Adrenal gland (tissue), 12 donors: ENCODE data around the gene STMN3. TPM values are rescaled to one million over a fixed set of nuclear protein-coding genes. Genes with fewer than 3 reads are reported as not detected.
A peak's percentile ranks its signal among the peaks of the same experiment; 100 is the strongest.

ENCODE experiments used
- DNase-seq, 7 donors: peaks; one replicate each; pipeline ENCODE4 v3.0.0-alpha.2; 2019 to 2020
- H3K27ac ChIP-seq, 5 donors: fragments of 200-600 bp; sonication (generic) in 4 of 5; 1 replicate in 3 of 5; 2 replicates in 2 of 5; pipeline versions ENCODE4 v1.5.1 to v1.8.0; 2016 to 2020; ENCODE audit warnings: mild to moderate bottlenecking in 1 of 5
- H3K27me3 ChIP-seq: fragments of 200-600 bp; 2 replicates; pipeline ENCODE4 v1.8.0; 2021
- H3K36me3 ChIP-seq, 2 donors: fragments of 200-600 bp; replicated peaks in 1 of 2; 1 replicate in 1 of 2; 2 replicates in 1 of 2; pipeline versions ENCODE4 v1.5.1 to v1.8.0; 2018 to 2022
- H3K4me1 ChIP-seq, 2 donors: fragments of 200-600 bp; replicated peaks in 1 of 2; 1 replicate in 1 of 2; 2 replicates in 1 of 2; pipeline versions ENCODE4 v1.5.1 to v1.8.0; 2018 to 2021
- H3K4me3 ChIP-seq, 4 donors: fragments of 200-600 bp; sonication (generic) in 3 of 4; one replicate each; pipeline ENCODE4 v1.5.1; 2016 to 2018
- H3K9me3 ChIP-seq, 3 donors: fragments of 200-600 bp; sonication (generic) in 1 of 3; replicated peaks in 1 of 3; 1 replicate in 2 of 3; 2 replicates in 1 of 3; pipeline versions ENCODE4 v1.5.1 to v1.8.0; 2016 to 2021
- CTCF ChIP-seq, 6 experiments: fragments of 450-650 bp in 4 of 6; fragments of 200-600 bp in 2 of 6; sonication (generic) in 1 of 6; IDR thresholded peaks; 1 replicate in 5 of 6; 2 replicates in 1 of 6; pipeline versions ENCODE4 v1.5.1 to v1.8.0; 2016 to 2021; ENCODE audit warnings: antibody characterized with exemption in 6 of 6, mild to moderate bottlenecking in 2 of 6, moderate library complexity in 1 of 6
- POLR2A ChIP-seq, 2 donors: fragments of 450-650 bp; IDR thresholded peaks; one replicate each; pipeline ENCODE4 v1.6.1; 2017; ENCODE audit warnings: antibody characterized with exemption in 2 of 2, mild to moderate bottlenecking in 2 of 2, moderate library complexity in 1 of 2
- WGBS, 4 donors: extraction: QIAGEN DNeasy Blood & Tissue Kit in 2 of 4; methylation state at CpG; one replicate each; pipeline versions ENCODE4 v1.1.5 to v1.1.7; 2013 to 2017; 5-methylcytosine and 5-hydroxymethylcytosine counted together
- intact Hi-C, 2 donors: fragments of 100-400 bp; cut with DNase I; formaldehyde crosslinking; loops; one replicate each; pipeline versions ENCODE4 v1.14.1 to v1.15.0; 2022 to 2023
- polyA plus RNA-seq, 3 donors: library from polyadenylated mRNA; stranded (reverse); fragments of 200-250 nt in 2 of 3; fragments of 350-450 nt in 1 of 3; fragmentation: Illumina TruSeq in 1 of 3; extraction: RNeasy Lipid Tissue Mini Kit (QIAGEN cat#74804) in 1 of 3; gene quantifications; one replicate each; pipeline ENCODE4 v1.2.3, GENCODE V29; 2013 to 2014
- total RNA-seq, 9 donors: library from RNA; depleted of rRNA in 4 of 9; stranded (reverse); fragments of >200 nt in 4 of 9; fragments of 120-200 nt in 1 of 9; fragmentation: NEBNext Ultra II Directional in 1 of 9; extraction: Animal tissue kit (Norgen Biotek cat#: 25700) in 1 of 9; gene quantifications; one replicate each; pipeline versions ENCODE4 v1.1.0 to v1.2.4, GENCODE V29; 2013 to 2023
- donor health status: healthy with polysubstance abuse.
- donor health status: Bipolar disorder and iron deficiency.
- donor health status: DM: yes; HTN: yes; CAD: no.
- donor health status: DM: no; HTN: no; CAD: no.
- donor health status: DM: no; HTN: no; CAD: no.
- donor health status: DM: yes; HTN: yes; CAD: no.

STMN3 gene
- total and polyA plus RNA-seq, 12 donors, result 29.2 to 109 (median 54.5) TPM

- 76 to 94% (median 85%) methylated on average over 8 to 21 of the region's 21 CpGs for WGBS, 4 donors
- TF ChIP-seq POLR2A (IDR thresholded peaks at IDR 0.05), result no peak
- no peak for TF ChIP-seq CTCF (IDR thresholded peaks at IDR 0.05)
- intact Hi-C loops, result no loop called here
- H3K9me3 ChIP-seq, result no peaks in the 10 kb centered on the region
- H3K27ac ChIP-seq, result peak overlapping the region in 4 of 5 donors; percentile 55 to 95 (median 82)
- peaks cover 4 to 45% of the 10 kb centered on the region in 2 donors for H3K4me1 ChIP-seq
- no peaks in the 10 kb centered on the region for H3K27me3 ChIP-seq
- H3K36me3 ChIP-seq, result no peaks in the 10 kb centered on the region
- no peak overlapping the region for H3K4me3 ChIP-seq
- DNase-seq, result peak in 1 of 7 donors; percentile 34
Observed at GRCh38 chr20:63685269-63686026, 32.2 kb upstream of the STMN3 start.

GRCh38 chr20:63682384-63683139, 29.3 kb upstream of the STMN3 start:
- Histone ChIP-seq H3K4me1 (peaks cover 4 to 33% of the 10 kb centered on the region in 2 donors), H3K27me3 (no peaks in the 10 kb centered on the region), H3K9me3 (no peaks in the 10 kb centered on the region), H3K27ac (peak overlapping the region in 2 of 5 donors; percentile 74 to 80), H3K36me3 (peaks cover 0 to 15% of the 10 kb centered on the region in 2 donors), H3K4me3 (no peak overlapping the region)
- intact Hi-C loops, result no loop called here
- WGBS, 4 donors, result 47 to 70% (median 60%) methylated on average over 12 to 22 of the region's 22 CpGs
- TF ChIP-seq POLR2A (IDR thresholded peaks at IDR 0.05) (no peak), CTCF (IDR thresholded peaks at IDR 0.05) (no peak)
- peak in 6 of 7 donors; percentile 62 to 81 (median 73) for DNase-seq

GRCh38 chr20:63681609-63682142, 28.5 kb upstream of the STMN3 start:
- Histone ChIP-seq H3K4me1 (peaks cover 4 to 28% of the 10 kb centered on the region in 2 donors), H3K4me3 (no peak overlapping the region), H3K9me3 (no peaks in the 10 kb centered on the region), H3K36me3 (peaks cover 0 to 15% of the 10 kb centered on the region in 2 donors), H3K27ac (peak overlapping the region in 2 of 5 donors; percentile 74 to 80), H3K27me3 (no peaks in the 10 kb centered on the region)
- no peak for TF ChIP-seq CTCF (IDR thresholded peaks at IDR 0.05)
- TF ChIP-seq POLR2A (IDR thresholded peaks at IDR 0.05), result no peak
- 94 to 100% (median 98%) methylated on average over 1 to 13 of the region's 13 CpGs for WGBS, 4 donors
- DNase-seq, result no peak
- intact Hi-C loops, result no loop called here
